Spinal cord (tissue), 10 donors: ENCODE data around the gene CFAP20DC. TPM values are rescaled to one million over a fixed set of nuclear protein-coding genes. Genes with fewer than 3 reads are reported as not detected.
"Not testable (repeated sequence)": the region's sequence is repeated elsewhere in the genome, so short reads cannot be mapped to it uniquely, and the experiment has no call there.

Experiments
- DNase-seq, 6 donors: peaks; one replicate each; pipeline versions ENCODE4 v3.0.0 to v3.0.0-alpha.2; 2013 to 2015; ENCODE audit warnings: low spot score in 6 of 6, low read depth in 4 of 6
- H3K27ac ChIP-seq: one replicate; pipeline ENCODE4 v1.5.1; 2013; ENCODE audit warnings: low read depth, low read length, control low read depth
- H3K27me3 ChIP-seq: one replicate; pipeline ENCODE4 v1.6.1; 2013; ENCODE audit warnings: low read length; ENCODE audit not compliant: control insufficient read depth, insufficient read depth
- H3K36me3 ChIP-seq: one replicate; pipeline ENCODE4 v1.6.1; 2013; ENCODE audit warnings: low read length; ENCODE audit not compliant: control insufficient read depth, insufficient read depth
- H3K4me1 ChIP-seq: one replicate; pipeline ENCODE4 v1.6.1; 2013; ENCODE audit warnings: low read length; ENCODE audit not compliant: control insufficient read depth, insufficient read depth
- H3K4me3 ChIP-seq: one replicate; pipeline ENCODE4 v1.5.1; 2013; ENCODE audit warnings: low read depth, low read length, control low read depth
- H3K9me3 ChIP-seq: one replicate; pipeline ENCODE4 v1.6.1; 2013; ENCODE audit warnings: low read length; ENCODE audit not compliant: control insufficient read depth, insufficient read depth
- WGBS: methylation state at CpG from one replicate; pipeline ENCODE4 v1.1.5; 2013; ENCODE audit warnings: missing lambda C conversion rate; ENCODE audit not compliant: insufficient coverage; 5-methylcytosine and 5-hydroxymethylcytosine counted together
- polyA plus RNA-seq, 2 donors: library from polyadenylated mRNA; unstranded; fragments of 120-200 nt; gene quantifications; one replicate each; pipeline ENCODE4 v1.2.1, GENCODE V29; 2013; ENCODE audit not compliant: insufficient read length in 2 of 2
- total RNA-seq, 2 donors: library from RNA; depleted of rRNA in 1 of 2; stranded (reverse); fragments of 120-200 nt in 1 of 2; fragments of >200 nt in 1 of 2; gene quantifications; one replicate each; pipeline versions ENCODE4 v1.2.3 to v1.2.4, GENCODE V29; 2013 to 2014
- donor health status: healthy.

The CFAP20DC gene
- total and polyA plus RNA-seq, 4 donors, result 1.6 to 2.8 (median 1.7) TPM

DNA sequence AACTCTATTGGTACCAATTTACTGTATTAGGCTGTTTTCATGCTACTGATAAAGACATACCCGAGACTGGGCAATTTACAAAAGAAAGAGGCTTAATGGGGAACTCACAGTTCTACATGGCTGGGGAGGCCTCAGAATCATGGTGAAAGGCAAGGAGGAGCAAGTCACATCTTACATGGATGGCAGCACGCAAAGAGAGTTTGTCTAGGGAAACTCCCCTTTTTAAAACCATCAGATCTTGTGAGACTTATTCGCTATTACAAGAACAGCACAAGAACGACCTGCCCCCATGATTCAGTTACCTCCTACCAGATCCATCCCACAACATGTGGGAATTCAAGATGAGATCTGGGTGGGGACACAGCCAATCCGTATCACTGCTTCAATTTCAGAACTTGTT is 154.1 kb downstream of the CFAP20DC start:
- H3K36me3 ChIP-seq, DNase-seq, H3K27ac ChIP-seq, H3K4me3 ChIP-seq, H3K4me1 ChIP-seq, H3K27me3 ChIP-seq, H3K9me3 ChIP-seq: not testable (repeated sequence)
- WGBS, result 83% methylated on average over 1 of the region's 5 CpGs

DNA sequence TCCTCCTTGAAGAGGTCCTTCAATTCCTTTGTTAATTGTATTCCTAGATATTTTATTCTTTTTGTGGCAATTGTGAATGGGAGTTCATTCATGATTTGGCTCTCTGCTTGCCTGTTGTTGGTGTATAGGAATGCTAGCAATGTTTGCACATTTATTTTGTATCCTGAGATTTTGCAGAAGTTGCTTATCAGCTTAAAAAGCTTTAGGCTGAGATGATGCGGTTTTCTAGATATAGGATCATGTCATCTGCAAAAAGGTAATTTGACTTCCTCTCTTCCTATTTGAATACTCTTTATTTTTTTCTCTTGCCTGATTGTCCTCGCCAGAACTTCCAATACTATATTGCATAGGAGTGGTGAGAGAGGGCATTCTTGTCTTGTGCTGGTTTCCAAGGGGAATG is 157.3 kb downstream of the CFAP20DC start:
- not testable (repeated sequence) for H3K4me3 ChIP-seq, H3K27ac ChIP-seq, DNase-seq, H3K4me1 ChIP-seq, H3K9me3 ChIP-seq, H3K36me3 ChIP-seq, H3K27me3 ChIP-seq
- no CpG with 5 or more reads among the region's 2 CpGs for WGBS

DNA sequence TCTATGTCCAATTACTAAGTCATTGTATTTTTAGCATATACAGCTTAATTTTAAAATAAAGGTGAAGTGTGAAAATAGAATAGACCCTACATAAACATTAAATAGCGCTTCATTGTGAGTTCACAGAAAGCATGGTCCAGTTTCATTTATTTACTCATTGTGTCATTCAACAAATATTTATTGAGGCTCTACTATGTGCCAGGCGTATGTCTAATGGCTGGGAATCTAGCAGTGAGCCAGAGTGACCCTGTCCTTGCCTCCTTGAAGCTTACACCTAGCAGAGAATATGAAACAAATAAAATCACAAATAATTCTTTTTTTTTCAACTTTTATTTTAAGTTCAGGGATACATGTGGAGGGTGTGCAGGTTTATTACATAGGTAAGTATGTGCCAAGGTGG is 161.7 kb downstream of the CFAP20DC start:
- 83% methylated on average over 1 of the region's 2 CpGs for WGBS
- H3K4me3 ChIP-seq, result no peak overlapping the region

DNA sequence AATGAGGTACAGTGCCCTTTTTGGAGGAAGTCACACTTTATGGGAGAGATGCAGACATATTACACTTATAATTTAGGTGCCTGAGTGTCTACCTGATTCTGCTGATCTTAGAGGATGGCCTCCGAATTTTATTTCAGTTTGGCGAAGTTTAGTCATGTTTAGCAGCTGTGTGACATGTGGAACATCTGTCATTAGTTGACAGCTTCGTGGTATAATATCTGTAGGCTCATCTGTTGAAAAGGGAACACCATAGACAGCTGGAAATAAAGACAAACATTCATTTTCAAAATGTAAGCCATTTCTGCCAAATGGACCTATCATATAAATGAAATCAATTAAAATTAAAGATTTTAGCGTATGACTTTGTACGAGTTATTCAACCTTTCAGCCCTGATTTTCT is 165.4 kb downstream of the CFAP20DC start:
- no peak overlapping the region for H3K4me3 ChIP-seq

More for the DNA sequence above, 161.7 kb downstream of the CFAP20DC start:
- Histone ChIP-seq H3K27ac (no peak overlapping the region), H3K27me3 (no peaks in the 10 kb centered on the region), H3K36me3 (no peaks in the 10 kb centered on the region), H3K4me1 (no peaks in the 10 kb centered on the region), H3K9me3 (no peaks in the 10 kb centered on the region)
- no peak for DNase-seq

DNA sequence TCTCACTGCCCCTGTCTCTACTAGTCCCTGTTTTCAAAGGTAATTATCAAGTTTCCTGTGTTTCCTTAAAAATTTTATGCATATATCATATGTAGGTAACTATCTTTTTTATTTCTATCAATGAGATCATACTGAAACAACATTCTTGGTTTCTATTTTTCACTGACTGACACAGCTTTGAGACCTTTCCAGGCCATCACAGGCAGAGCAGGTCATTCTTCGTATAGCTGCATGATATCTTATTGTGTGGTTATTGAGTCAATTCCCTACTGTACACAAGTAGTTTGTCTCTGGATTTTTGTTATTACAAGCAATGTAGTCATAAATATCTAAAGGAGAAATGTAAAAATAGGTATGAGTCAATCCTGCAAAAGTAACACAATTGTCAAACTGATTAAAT is 169.6 kb downstream of the CFAP20DC start:
- Histone ChIP-seq H3K9me3 (no peaks in the 10 kb centered on the region), H3K36me3 (no peaks in the 10 kb centered on the region), H3K4me1 (no peaks in the 10 kb centered on the region), H3K4me3 (no peak overlapping the region), H3K27me3 (no peaks in the 10 kb centered on the region), H3K27ac (no peak overlapping the region)
- no peak for DNase-seq
- WGBS, result no CpG with 5 or more reads among the region's 1 CpG

More for the DNA sequence above, 165.4 kb downstream of the CFAP20DC start:
- Histone ChIP-seq H3K4me1 (no peaks in the 10 kb centered on the region), H3K27ac (no peak overlapping the region), H3K9me3 (no peaks in the 10 kb centered on the region), H3K36me3 (no peaks in the 10 kb centered on the region), H3K27me3 (no peaks in the 10 kb centered on the region)
- WGBS, result no CpG with 5 or more reads among the region's 5 CpGs
- no peak for DNase-seq

DNA sequence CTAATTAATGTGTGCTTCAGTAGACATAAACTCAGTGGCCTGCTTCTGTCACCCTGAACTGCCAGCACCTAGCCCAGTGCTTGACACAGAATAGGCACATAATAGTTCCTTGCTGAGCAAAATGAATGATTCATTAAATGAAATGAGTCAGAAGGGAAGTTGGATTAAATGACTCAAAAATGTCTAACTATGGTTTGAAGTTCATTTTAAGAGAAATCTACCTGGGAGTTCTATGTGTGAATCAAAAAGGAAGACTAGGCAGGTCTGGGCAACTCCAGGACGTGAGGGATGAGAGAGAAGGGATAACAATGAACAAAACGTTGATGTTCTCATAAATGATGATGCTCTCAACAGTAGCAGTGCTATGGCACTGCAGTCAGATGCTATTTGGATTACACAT is 175.0 kb downstream of the CFAP20DC start:
- no peaks in the 10 kb centered on the region for H3K9me3 ChIP-seq
- no peaks in the 10 kb centered on the region for H3K36me3 ChIP-seq
- 86% methylated on average over 2 of the region's 2 CpGs for WGBS
- no peaks in the 10 kb centered on the region for H3K27me3 ChIP-seq
- H3K4me1 ChIP-seq, result no peaks in the 10 kb centered on the region
- DNase-seq, result no peak
- H3K4me3 ChIP-seq, result no peak overlapping the region
- no peak overlapping the region for H3K27ac ChIP-seq

DNA sequence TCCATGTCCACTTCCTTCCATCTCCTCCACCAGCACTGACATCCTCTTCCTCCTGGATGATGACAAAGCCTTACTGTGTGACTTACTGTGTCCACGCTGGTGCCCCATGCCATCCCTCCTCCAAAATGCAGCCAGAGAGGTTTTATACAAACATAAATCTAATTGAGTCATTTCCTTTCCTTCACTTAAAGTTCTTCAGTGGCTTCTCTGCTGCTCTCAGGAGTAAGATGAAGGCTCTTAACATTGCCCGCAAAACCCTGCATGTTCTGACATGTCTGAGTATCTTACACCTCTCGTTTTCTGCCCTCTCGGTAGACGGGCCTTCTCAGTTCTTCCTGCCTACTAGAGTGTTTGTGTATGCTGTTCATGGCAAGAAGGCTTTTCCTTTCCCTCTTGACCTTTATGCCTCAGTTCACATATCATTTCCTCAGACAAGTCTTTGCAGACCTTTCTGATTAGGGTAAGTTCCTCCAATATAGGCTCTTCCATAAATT is 175.5 kb downstream of the CFAP20DC start:
- Histone ChIP-seq H3K36me3 (no peaks in the 10 kb centered on the region), H3K9me3 (no peaks in the 10 kb centered on the region), H3K27ac (no peak overlapping the region), H3K27me3 (no peaks in the 10 kb centered on the region), H3K4me1 (no peaks in the 10 kb centered on the region), H3K4me3 (no peak overlapping the region)
- 89% methylated on average over 1 of the region's 5 CpGs for WGBS
- no peak for DNase-seq

DNA sequence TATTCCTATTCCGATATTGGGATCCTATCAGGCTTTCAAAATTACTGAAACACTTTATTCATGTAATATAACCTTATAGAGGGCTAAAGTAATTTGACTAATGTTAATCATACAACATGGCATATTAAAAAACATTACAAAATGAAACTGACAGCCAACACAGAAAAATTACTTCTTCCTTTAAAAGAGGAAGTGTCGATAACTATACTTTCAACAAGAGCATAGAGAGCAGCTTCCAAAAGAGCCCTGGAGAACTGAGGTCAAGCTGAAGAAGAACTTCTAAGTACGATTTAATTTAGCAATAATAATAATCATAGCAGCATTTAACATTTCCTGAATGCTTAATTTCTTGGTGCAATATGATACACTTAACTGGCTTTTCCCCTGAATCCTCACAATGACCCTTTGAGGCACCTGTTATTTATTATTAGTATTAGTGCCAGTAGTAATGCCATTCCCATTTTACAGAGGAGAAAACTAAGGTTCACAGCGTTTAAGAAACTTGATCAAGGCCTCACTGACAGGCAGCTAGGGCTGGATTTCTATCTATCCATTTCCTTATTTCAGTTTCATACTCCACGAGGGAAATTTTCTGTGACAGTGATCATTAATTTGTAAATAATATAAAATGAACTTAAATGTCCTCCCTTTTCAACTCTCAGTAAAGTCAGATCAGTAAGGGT is 181.6 kb downstream of the CFAP20DC start:
- Histone ChIP-seq H3K4me1 (no peaks in the 10 kb centered on the region), H3K4me3 (no peak overlapping the region), H3K27me3 (no peaks in the 10 kb centered on the region), H3K27ac (no peak overlapping the region), H3K9me3 (no peaks in the 10 kb centered on the region), H3K36me3 (no peaks in the 10 kb centered on the region)
- no CpG with 5 or more reads among the region's 5 CpGs for WGBS
- DNase-seq, result no peak

DNA sequence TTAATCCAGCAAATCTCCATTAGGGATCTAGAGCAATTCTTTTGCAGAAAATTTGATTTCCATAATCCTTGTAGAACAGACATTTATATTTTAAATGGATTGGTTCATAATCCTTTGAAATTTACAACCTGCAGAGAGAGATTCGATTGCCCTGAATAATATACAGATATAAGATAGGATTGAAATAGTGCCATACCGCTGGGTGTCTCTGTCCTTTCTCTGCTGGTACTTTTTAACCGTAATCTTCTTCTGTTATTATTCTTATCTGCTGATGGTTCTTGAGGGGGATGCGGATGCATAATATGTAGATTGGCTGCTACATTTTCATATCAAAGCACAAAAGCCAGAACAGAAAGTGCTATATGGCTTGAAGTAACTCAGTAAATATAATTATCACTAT is 182.2 kb downstream of the CFAP20DC start:
- DNase-seq, result peak in 1 of 6 donors; percentile 37
- no peaks in the 10 kb centered on the region for H3K4me1 ChIP-seq
- H3K4me3 ChIP-seq, result no peak overlapping the region
- no CpG with 5 or more reads among the region's 4 CpGs for WGBS
- no peaks in the 10 kb centered on the region for H3K36me3 ChIP-seq
- no peaks in the 10 kb centered on the region for H3K27me3 ChIP-seq
- no peaks in the 10 kb centered on the region for H3K9me3 ChIP-seq
- H3K27ac ChIP-seq, result no peak overlapping the region

DNA sequence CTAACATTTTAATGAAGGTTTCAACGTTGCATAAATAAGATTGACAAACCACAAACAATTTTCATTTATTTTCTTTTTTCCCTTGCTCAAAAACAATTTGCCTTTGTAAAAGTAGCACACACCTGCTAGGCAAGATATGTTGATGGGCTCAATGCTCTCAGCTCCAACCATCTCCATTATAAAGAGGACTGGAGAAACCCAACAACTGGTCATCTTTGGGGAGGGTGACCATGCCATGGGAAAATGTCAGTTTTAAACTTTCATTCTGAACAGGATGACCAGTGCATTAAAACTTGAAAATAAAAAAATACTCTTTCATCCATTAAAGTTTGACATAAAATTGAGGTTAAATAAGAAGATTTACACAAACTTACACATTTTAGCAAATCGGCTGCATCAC is 183.7 kb downstream of the CFAP20DC start:
- Histone ChIP-seq H3K27me3 (no peaks in the 10 kb centered on the region), H3K4me1 (no peaks in the 10 kb centered on the region), H3K4me3 (no peak overlapping the region), H3K27ac (no peak overlapping the region), H3K36me3 (no peaks in the 10 kb centered on the region), H3K9me3 (no peaks in the 10 kb centered on the region)
- DNase-seq, result no peak
- WGBS, result no CpG with 5 or more reads among the region's 2 CpGs
